Osteoblast (primary cell): ENCODE results near the gene FAM222B. TPM values are rescaled to one million over a fixed set of nuclear protein-coding genes. Genes with fewer than 3 reads are reported as not detected.

Experiments
- DNase-seq: peaks from one replicate; pipeline ENCODE4 v3.0.0; 2011; ENCODE audit warnings: low spot score, mixed read lengths; ENCODE audit not compliant: insufficient read length; ENCODE audit errors: missing footprints
- H2AFZ ChIP-seq: 2 replicates; pipeline ENCODE4 v1.6.0; 2011; ENCODE audit warnings: mild to moderate bottlenecking, low read length
- H3K27ac ChIP-seq: 2 replicates; pipeline ENCODE4 v1.5.1; 2011; ENCODE audit warnings: mild to moderate bottlenecking, low read depth, low read length, moderate library complexity
- H3K27me3 ChIP-seq: 2 replicates; pipeline ENCODE4 v1.6.0; 2012; ENCODE audit warnings: mild to moderate bottlenecking, control low read depth, inconsistent platforms, low read length, moderate library complexity; ENCODE audit not compliant: insufficient read depth
- H3K36me3 ChIP-seq: 2 replicates; pipeline ENCODE4 v1.5.1; 2011; ENCODE audit warnings: mild to moderate bottlenecking, low read length, control low read depth, moderate library complexity; ENCODE audit not compliant: insufficient read depth
- H3K4me1 ChIP-seq: 2 replicates; pipeline ENCODE4 v1.5.1; 2011; ENCODE audit warnings: mild to moderate bottlenecking, low read length, control low read depth, moderate library complexity; ENCODE audit not compliant: insufficient read depth
- H3K4me2 ChIP-seq: 2 replicates; pipeline ENCODE4 v1.6.0; 2011; ENCODE audit warnings: mild to moderate bottlenecking, low read length; ENCODE audit not compliant: insufficient read depth
- H3K4me3 ChIP-seq: fragments of 200-600 bp; sonication (generic); 3 replicates; pipeline ENCODE4 v1.5.1; 2012; ENCODE audit warnings: mild to moderate bottlenecking, low read length, inconsistent platforms; ENCODE audit not compliant: insufficient read depth
- H3K79me2 ChIP-seq: 2 replicates; pipeline ENCODE4 v1.6.0; 2012; ENCODE audit warnings: mild to moderate bottlenecking, low read length, control low read depth, inconsistent platforms; ENCODE audit not compliant: insufficient read depth
- H3K9me3 ChIP-seq: 2 replicates; pipeline ENCODE4 v1.5.1; 2011; ENCODE audit warnings: low read depth, low read length, control low read depth
- H4K20me1 ChIP-seq: 2 replicates; pipeline ENCODE4 v1.6.0; 2012; ENCODE audit warnings: mild to moderate bottlenecking, low read length, control low read depth; ENCODE audit not compliant: insufficient read depth
- CTCF ChIP-seq: IDR thresholded peaks from 2 replicates; pipeline ENCODE4 v1.5.1; 2011; ENCODE audit warnings: mild to moderate bottlenecking, low read depth, low read length, moderate library complexity; ENCODE audit errors: extremely low read depth
- total RNA-seq: library from RNA; depleted of rRNA; stranded (reverse); fragments of >200 nt; gene quantifications from 2 replicates; pipeline ENCODE4 v1.2.3, GENCODE V29; 2012

FAM222B gene
- total RNA-seq, 1 donor = 5.1 TPM

GRCh38 chr17:28883967-28884702 lies 41.5 kb upstream of the FAM222B start:
- Histone ChIP-seq H3K4me1 (no peaks in the 10 kb centered on the region), H3K27ac (no peak overlapping the region), H3K4me3 (no peak overlapping the region), H2AFZ (no peak overlapping the region), H3K36me3 (peaks cover 33% of the 10 kb centered on the region), H3K9me3 (no peaks in the 10 kb centered on the region), H3K4me2 (no peak overlapping the region), H3K27me3 (no peaks in the 10 kb centered on the region), H4K20me1 (peaks cover 5% of the 10 kb centered on the region), H3K79me2 (no peaks in the 10 kb centered on the region)
- TF ChIP-seq CTCF = no peak
- DNase-seq = peak; percentile 59

GRCh38 chr17:28882154-28882895 lies 39.7 kb upstream of the FAM222B start:
- Histone ChIP-seq H3K4me3 (no peak overlapping the region), H3K4me1 (no peaks in the 10 kb centered on the region), H3K27me3 (no peaks in the 10 kb centered on the region), H3K9me3 (no peaks in the 10 kb centered on the region), H3K27ac (no peak overlapping the region), H4K20me1 (peaks cover 5% of the 10 kb centered on the region), H3K79me2 (no peaks in the 10 kb centered on the region), H3K4me2 (no peak overlapping the region), H3K36me3 (peaks cover 33% of the 10 kb centered on the region), H2AFZ (no peak overlapping the region)
- DNase-seq = peak; percentile 68
- TF ChIP-seq CTCF = no peak

GRCh38 chr17:28881533-28882056 lies 39.0 kb upstream of the FAM222B start:
- H3K36me3 ChIP-seq = peaks cover 33% of the 10 kb centered on the region
- H3K79me2 ChIP-seq = no peaks in the 10 kb centered on the region
- H2AFZ ChIP-seq = no peak overlapping the region
- H3K27me3 ChIP-seq = no peaks in the 10 kb centered on the region
- H3K27ac ChIP-seq = no peak overlapping the region
- H3K4me2 ChIP-seq = no peak overlapping the region
- no peak for TF ChIP-seq CTCF
- no peaks in the 10 kb centered on the region for H3K4me1 ChIP-seq
- peak; percentile 21 for DNase-seq
- no peak overlapping the region for H3K4me3 ChIP-seq
- H4K20me1 ChIP-seq = peaks cover 2% of the 10 kb centered on the region
- no peaks in the 10 kb centered on the region for H3K9me3 ChIP-seq

GRCh38 chr17:28880572-28880945 lies 38.0 kb upstream of the FAM222B start:
- Histone ChIP-seq H3K4me3 (no peak overlapping the region), H2AFZ (no peak overlapping the region), H3K27me3 (no peaks in the 10 kb centered on the region), H3K4me2 (no peak overlapping the region), H3K9me3 (no peaks in the 10 kb centered on the region), H3K79me2 (no peaks in the 10 kb centered on the region), H4K20me1 (no peaks in the 10 kb centered on the region), H3K4me1 (no peaks in the 10 kb centered on the region), H3K36me3 (peaks cover 33% of the 10 kb centered on the region), H3K27ac (no peak overlapping the region)
- TF ChIP-seq CTCF = no peak
- no peak for DNase-seq
